ENCODE measurements around the gene RBM19.

The RBM19 gene

DNA sequence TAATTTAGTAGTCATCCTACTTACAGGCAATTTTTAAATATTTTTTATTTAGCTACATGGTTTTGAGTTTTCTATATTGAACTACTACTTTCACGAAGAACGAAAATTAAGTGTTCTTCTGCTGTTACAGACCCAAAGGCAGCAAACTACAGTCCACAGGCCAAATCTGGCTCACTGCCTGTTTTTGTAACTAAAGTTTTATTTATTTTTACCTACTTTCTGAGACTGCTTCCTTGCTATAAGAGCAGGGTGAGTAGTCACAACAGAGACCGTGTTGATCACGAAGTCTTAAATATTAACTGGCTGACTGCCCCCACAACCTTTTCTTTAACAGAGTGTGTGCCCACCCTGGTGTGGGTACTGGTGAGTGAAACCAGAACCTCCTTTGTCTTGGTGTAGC, 11.6 kb downstream of the RBM19 start:
- no peak for DNase-seq (ENCODE audit: low read depth)

DNA sequence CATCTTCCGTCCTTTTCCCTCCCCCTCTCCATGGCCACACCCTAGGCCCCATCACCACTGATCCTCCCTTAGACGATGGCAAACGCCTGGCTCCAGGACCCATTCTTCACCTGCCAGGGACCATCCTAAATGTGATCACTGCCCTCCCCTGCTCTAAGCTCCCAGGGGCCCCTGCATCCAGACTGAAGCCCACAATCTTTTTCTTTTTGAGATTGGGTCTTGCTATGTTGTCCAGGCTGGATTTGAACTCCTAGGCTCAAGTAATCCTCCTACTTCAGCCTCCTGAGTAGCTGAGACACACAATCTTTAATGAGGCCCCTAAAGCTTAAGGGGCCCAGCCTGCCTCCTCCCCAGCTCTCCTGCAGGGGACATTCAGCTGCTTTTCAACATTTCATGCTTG, 15.3 kb downstream of the RBM19 start:
- no peak for DNase-seq (ENCODE audit: low read depth)

DNA sequence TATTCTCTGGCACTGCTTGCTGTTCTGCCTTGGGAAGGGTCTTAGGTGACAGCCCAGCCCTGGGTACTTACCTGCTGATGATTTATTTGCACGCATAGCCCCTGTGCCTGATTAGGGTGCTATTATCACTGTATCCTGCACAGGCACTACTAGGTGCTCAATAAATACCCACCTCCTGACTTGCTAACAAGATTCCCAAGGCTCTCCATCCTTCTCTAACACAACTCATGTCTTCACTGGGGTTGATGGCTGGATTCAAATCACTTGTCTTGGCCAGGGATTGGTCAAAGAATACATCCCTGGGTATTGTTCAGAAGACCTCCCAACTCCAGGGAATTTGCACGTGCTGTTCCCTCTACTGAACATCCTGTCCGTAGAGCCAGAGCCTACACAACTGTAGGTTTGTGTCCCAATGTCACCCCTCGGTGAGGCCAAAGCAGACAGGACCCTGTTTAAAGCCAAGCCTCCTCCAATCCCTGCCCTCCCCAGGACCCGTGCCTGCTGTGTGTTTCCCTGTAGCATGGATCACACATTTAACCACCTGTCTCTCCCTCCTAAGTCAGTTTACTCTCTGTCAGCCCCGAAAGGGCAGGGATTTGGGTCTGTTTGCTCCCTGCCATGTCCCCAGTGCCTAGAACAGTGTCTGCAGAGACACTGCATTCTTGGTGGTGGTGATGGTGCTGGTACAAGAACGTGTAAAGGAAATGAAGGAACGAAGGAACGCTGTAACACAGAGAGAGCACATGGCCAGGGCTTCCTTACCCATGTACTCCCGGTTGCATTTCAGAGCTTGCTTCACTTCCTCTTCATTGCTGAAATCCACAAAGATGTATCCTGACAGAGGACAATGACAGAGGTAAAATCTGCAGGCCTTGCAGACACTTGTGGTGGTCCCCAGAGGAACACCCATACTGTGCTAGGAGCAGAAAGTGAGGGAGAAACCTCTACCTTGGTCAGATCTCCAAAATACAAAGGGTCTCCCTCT, 16.5 kb downstream of the RBM19 start:
- DNase-seq (ENCODE audit: low read depth): no peak

DNA sequence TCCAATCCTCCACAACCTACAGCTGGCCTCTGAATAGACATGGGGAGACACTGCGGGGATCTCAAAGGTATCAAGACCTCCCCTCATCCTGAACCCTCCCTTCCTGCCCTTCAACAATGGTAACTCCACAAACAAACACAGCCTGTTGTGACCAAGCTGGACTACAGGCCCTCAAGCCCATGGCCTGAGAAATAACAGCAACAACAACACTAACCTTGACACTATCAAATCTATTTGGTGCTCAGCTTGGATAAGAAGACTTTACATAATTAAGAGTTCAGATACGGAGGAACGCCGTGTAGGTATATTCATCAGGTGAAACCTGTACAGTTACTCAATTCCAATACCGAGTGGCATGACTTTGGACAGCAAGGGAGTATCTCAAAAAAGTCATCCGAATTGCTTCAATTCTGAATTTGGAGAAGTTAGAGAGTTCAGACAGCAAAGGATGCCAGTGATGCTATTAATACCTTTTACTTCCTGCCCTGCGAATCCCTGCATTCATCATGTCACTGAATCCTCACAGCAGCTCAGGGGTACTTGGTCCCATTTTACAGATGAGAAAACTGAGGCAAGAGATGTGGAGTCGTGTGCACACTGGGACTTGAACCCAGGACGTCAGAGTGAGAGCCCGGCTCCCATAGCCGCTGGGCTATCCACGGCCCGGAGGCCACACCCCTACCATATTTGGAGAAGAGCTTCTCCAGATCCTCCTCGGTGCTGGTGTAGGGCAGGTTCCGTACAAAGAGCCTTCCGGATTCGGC, 17.8 kb downstream of the RBM19 start:
- no peak for DNase-seq (ENCODE audit: low read depth)

DNA sequence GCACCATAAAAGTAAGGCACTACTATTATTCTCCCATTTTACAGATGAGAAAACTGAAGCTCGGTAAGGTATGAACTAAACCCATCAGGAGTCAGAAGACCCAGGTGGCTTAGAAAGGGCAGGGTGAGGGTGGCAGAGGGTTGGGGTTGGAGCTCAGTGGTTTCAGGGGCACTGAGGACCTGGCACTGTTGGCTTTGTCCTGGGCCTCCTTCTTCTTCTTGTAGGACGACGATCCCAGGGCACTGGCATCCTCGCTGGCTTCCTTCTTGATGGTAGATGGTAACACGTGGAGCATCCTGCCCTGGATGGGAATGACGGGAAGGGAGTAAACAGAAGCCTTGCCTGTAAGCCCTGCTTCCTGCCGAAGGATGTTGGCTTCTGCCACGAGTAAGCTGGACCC, 19.9 kb downstream of the RBM19 start:
- DNase-seq (ENCODE audit: low read depth): no peak

DNA sequence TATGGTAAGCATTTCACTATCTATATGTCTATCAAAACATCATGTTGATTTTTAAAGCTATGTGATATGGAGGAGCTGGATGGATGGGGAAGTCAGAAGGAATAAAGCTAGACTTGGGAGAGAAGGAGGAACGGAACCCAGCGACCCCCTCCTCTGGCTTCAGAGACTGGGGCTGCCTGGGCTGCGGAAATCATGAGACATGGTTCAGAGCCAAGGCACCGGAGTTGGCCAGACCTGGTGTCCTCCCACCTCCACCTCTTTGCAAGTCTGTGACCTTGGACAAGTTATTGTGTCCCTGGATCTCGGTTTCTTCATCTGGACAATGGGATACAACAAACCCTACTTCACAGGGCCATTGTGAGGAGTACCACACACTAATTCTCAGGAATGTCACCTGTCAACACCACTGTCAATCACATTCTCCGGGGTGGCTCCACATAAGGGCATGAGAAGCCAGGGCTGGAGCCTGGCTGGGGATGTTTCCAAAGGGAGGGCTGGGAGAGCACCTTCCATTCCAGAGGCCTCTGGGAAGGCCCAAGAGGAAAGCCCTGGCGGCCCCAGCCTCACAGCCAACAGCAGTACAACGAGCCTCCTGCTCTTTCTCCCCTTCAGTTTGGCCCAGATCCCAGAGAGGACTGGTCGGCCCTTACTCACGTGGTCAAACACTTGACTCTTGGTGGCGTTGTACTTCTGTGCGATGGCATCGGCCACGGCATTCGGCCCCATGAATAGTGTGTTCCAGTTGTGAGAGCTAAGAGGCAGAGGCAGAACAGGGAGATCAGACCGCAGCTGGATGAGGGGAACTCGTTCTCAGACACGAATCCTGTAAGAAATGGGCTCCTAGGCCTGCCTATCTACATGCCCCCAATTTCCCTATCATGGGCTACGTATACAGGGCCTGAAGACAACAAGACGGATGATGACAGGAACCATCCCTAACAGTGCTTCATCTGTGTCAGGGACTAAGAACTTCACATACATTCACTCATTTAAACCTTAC, 20.7 kb downstream of the RBM19 start:
- no peak for DNase-seq (ENCODE audit: low read depth)

DNA sequence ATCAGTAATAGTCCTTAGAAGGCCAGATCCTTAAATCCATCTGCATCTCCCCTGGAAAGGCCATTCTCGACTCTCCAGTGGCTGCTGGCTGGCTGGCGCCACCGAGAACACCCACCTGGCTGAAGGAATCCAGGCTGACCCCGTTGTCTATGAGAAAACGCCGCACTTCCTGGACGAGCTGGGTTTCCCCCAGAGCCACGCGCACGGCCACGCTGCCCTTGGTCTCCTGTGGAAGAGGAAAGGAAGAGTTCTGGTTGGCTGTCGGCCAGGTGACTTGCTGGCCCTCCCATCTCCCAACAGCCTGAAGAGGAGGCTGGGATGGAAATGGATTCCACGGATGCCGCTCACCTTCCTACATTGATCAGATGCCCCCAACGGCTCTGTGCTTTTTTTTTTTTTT, 23.9 kb downstream of the RBM19 start:
- DNase-seq (ENCODE audit: low read depth): no peak

DNA sequence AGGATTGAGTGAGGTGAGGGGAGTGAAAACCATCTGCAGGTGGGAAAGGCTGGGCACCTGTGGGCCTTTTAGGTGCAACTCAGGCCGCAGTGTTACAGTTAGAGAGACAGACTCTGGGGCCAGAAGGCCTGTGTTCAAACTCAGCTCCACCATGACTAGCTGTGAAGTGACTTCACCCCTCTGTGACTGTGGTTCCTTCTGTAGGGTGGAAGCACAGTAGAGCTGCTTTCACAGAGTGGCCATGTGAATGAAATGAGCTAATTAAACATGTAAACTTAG, 25.0 kb downstream of the RBM19 start:
- DNase-seq (ENCODE audit: low read depth): no peak

DNA sequence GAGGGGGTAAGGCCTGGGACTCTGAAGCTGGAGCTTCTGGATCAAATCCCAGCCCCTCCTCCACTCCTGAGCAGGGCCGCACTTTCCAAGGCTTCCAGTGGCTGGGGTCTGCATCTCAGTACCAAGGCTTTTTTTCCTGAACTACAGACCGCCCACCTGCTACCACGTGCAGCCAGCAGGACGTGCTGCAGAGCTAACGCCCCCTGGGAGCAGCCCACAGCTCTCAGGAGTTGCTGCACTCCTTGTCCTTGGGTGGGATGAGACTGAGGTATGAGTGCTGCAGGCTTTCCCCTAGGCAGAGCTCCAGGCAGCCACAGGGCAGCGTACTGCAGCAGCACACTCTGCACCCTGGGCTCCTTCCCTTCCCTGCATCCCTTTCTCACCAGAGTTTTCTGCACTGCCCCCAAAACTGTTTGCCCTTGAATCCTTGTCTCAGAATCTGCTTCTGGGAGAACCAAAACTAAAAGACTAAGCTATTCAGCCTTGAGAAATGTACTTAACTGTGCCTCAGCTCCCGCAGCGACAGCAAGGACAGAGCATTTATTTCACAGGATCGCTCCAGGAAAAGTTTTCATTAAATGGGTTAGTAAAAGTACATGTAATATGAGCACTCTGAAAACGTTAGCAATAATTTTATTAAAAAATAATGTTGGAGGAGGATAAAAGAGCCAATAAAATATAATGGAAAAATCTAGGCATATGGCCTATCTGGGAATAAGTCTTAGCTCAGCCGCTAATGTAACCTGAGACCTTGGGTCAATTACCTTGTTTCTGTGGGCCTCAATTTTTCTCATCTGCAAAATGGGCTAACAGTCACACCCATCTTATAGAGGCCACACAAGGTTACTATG, 25.5 kb downstream of the RBM19 start:
- DNase-seq (ENCODE audit: low read depth): no peak

DNA sequence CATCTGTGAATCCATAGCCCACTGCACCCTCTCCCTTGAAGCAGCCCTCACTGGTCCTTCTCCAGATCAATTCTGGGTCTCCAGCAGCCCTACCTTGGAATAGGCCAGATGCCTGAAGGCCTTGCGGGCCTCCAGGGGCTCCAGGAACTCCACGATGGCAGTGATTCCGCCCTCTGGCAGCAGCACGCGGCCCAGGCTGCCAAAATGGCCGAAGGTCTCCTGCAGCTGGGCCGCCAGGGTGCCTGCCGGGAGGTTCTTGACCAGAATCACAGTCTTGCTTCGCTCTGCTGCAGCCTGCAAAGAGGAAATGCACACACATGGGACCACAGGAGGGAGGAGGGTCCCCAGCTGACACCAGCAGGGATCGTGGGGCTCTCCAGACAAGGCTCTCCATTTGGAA, 26.3 kb downstream of the RBM19 start:
- no peak for DNase-seq (ENCODE audit: low read depth)

DNA sequence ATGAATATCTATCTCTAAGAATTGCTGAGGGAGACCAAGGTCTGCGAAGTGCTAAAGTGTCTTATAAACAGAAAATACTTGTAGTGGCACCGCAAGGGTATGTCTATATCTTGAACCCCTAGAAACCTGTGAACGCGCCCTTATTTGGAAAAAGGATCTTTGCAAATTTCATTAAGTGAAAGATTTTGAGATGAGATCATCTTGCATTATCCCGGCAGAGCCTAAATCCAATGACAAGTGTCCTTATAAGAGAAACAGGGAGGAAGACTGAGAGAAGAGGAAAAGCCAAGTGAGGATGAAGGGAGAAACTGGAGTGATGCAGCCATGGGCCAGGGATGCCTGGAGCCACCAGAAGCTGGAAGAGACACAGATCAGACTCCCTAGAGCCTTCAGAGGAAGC, 27.7 kb downstream of the RBM19 start:
- no peak for DNase-seq (ENCODE audit: low read depth)

DNA sequence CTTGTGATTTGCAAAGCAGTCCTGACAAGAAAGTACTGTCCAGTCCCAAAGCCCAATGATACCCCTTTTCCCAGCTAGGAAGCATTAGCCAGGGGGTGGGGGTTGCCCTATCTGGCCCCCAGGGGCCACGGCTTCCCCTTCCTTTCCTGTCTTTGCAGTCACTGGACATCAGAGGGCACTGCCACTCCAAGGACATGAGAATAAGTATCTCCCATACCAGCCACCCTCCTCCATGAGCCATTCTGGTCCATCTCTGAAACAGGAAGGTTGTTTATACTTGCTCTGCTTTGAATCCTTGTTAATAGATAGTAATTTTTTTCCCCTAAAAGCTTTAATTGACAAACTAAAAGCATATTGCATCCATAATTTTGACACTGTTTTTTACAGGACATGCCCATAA, 29.7 kb downstream of the RBM19 start:
- no peak for DNase-seq (ENCODE audit: low read depth)

DNA sequence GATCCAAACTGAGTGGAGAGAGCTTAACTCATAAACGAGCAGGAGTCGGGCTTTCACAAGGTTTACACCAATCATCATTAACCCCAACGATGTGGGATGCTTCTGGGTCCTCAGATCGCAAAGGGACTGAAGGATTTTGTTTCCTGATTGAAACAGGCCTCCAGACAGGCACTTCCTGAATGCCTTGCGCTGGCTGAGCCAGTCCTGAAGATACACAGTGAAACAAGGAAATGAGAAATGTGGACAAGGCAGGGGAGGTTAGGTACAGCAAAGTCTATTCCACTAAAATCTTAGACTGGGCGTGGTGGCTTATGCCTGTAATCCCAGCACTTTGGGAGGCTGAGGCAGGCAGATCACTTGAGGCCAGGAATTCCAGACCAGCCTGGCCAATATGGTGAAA, 30.7 kb downstream of the RBM19 start:
- DNase-seq (ENCODE audit: low read depth): no peak

DNA sequence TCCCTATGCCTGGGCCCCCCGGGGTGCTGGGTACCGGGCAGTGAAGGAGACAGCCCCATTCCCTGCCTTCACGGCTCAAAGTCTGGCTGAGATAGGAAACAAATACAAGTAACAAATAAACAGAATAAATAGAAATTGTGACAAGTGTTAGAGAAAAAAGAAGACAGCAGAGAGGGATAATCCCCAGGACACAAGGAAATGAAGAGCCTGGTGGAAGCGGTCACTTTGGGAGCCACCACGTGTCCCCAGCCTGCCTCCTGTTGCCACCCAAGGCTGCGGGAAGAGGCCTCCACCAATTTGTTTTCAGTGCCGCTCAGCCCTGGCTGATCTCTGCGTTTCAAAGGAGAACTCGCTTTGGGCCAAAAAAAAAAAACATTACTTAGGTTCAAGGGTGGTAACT, 31.2 kb downstream of the RBM19 start:
- no peak for DNase-seq (ENCODE audit: low read depth)

DNA sequence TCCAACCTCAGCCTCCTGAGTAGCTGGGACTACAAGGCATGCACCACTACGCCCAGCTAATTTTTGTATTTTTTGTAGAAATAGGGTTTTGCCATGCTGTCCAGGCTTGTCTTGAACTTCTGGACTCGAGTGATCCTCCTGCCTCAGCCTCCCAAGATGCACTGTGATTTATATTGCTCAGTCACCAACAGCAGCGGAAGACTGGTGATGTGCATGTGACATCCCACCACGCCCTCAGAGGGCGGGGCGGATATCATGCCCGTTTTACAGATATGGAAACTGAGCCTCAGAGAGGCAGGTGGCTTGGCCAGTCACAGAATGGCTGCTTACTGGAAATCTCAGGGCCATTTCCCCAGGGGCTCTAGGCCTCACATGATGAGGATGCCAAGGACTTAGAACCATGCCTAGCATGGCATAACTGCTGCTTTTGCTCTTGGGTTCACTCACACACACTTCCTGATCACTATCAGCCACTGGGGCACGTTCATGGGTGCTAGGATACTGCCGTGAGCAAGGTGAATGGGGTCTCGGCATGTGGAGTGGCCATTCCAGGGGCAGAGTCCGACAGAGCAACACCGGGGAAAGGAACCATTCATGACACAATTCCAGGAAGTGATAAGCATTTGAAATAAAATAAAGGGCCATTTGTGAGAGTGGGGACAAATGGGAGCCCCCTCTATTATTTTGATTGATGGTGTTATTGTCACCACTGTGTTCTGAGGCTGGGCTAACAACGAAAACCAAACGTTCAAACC, 31.9 kb downstream of the RBM19 start:
- no peak for DNase-seq (ENCODE audit: low read depth)

DNA sequence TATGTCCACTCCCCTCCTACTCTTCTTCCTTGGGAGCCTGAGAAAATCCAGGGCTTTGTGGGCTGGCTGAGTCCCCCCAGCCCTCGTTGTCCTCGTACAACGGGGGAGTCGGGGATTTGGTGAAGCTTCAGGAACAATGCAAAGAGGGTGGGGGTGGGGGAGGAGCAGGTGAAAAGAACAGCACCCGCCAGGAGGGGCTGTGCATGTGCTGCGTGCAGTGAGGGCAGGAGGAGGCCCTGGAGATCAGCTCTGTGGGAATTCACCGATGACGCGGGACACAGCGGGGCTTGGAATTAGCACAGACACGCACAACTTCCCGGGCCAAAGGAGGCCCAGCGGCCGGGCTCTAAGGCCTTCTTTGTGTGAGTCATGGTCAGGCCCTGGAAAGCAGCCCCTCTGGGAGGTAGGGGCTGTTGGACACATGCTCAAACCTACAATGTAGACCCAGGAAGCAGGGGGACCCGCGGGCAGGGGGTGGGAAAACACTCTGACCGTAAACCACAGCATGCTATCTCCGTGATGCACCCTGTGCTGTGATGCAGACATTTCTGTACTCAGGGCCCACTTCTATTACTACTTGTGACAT, 32.8 kb downstream of the RBM19 start:
- DNase-seq (ENCODE audit: low read depth): peak; percentile 67

DNA sequence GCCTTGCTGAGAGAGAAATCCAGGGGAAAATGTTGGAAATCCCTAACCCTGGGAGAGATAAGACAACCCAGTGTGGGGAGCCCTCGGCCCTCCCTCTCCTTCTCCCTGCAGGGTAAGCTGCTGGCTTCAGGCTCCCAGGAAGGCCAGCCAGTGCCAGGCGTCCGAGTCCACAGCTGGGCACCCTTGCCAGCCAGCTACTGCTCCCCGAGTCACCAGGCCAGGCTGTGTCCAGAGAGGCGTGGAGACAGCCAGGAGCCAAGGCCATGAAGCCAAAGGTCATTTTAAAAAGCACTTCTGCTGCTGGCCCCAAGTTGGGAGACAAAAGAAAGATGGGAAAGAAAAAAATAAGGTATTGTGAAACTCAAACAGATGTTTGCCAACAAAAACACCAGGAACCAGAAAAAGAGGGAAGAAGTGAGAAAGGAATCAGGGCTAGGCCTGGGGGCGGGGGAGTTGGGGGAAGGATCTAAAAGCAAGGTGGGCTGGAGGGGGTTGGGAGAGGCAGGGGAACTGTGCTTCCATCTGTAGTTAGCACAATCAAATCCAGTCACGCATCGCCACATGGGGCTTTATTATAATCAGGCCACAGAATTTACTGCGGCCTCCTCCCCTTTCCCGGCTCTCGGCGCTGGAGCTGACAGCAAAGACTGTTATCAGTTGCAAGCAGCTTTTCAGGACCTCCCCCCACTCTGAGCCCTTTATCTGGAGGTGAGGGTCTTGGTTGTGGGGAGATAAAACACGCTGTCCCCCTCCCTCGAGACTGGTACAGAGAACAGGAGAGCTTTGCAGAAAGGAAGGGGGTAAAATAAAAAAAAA, 33.5 kb downstream of the RBM19 start:
- DNase-seq (ENCODE audit: low read depth): peak; percentile 90

DNA sequence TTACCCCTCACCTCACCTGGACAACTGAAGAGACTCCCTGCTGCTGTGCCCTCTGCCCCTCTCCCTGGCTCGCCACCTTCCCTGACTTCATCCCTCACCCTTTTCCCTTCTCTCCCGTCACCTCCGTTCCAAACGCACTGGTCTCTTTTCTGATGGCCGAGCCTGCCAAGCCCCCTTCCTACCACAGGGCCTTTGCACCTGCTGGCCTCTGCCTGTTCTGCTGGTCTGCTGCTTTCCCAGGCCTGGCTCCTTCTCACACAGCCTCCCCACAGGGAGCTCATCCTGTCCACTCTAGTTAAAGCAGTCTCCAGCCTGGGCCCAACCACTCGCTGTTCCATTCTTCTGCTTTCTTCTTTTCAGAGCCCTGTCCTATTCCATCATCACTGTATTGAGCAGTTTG, 34.6 kb downstream of the RBM19 start:
- DNase-seq (ENCODE audit: low read depth): no peak

DNA sequence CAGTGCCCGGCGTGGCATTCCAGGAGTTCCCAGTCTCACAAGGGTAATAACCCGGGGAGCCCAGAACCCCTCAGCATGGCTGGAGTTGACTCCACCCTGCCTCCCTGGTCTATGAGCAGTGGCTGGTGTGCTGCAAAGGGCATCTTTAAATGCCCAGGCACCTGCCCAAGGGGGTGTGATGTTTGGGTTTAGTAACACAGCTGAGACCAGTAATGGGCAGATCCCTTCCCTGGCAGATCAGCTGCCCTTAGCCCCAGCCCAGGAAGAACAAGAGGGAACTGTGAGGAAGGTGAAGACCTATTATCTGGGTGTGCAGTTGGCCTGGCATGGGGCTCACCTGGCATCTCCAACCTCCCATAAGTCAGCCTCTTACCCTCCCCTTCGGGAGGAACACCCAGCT, 35.9 kb downstream of the RBM19 start:
- no peak for DNase-seq (ENCODE audit: low read depth)

All from CMK (cell line).